ENCODE measurements around the gene XKRX. TPM values are rescaled to one million over a fixed set of nuclear protein-coding genes. Genes with fewer than 3 reads are reported as not detected.

XKRX gene
- total and polyA plus RNA-seq, 12 donors, result 0.03 TPM; not detected in 11

DNA sequence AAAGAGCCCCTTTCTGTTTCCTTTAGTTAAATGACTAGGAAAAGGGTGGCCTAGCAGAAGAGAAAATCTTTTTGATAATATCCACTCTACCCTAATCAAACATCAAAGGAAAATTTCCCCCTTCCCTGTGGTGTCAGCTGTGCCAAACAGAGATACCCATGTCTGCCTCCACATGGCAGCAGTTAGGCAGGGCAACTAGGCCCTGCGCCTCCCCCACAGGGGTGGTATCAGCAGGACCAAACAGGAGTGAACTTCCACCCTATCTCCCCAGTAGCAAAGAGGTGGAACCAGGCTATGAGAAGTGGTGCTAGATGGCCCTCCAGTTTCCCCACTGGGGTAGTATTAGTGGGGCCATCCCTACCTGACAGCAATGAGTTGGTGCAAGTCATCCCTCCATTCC lies 19.8 kb upstream of the XKRX start:
- ATAC-seq (no peak), DNase-seq (no peak)
- Histone ChIP-seq H3K4me1 (no peaks in the 10 kb centered on the region), H3K27me3 (peaks cover 0 to 8% (median 0%) of the 10 kb centered on the region in 7 donors), H3K36me3 (no peaks in the 10 kb centered on the region), H3K9me3 (no peaks in the 10 kb centered on the region), H3K27ac (no peak overlapping the region), H3K4me3 (no peak overlapping the region)
- intact Hi-C loops (cut with DNase I), result no loop called here
- TF ChIP-seq, protein P1, sequence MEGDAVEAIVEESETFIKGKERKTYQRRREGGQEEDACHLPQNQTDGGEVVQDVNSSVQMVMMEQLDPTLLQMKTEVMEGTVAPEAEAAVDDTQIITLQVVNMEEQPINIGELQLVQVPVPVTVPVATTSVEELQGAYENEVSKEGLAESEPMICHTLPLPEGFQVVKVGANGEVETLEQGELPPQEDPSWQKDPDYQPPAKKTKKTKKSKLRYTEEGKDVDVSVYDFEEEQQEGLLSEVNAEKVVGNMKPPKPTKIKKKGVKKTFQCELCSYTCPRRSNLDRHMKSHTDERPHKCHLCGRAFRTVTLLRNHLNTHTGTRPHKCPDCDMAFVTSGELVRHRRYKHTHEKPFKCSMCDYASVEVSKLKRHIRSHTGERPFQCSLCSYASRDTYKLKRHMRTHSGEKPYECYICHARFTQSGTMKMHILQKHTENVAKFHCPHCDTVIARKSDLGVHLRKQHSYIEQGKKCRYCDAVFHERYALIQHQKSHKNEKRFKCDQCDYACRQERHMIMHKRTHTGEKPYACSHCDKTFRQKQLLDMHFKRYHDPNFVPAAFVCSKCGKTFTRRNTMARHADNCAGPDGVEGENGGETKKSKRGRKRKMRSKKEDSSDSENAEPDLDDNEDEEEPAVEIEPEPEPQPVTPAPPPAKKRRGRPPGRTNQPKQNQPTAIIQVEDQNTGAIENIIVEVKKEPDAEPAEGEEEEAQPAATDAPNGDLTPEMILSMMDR (IDR thresholded peaks at IDR 0.05), result no peak
- WGBS, 2 donors, result 95 to 100% methylated on average over 1 of the region's 1 CpG

DNA sequence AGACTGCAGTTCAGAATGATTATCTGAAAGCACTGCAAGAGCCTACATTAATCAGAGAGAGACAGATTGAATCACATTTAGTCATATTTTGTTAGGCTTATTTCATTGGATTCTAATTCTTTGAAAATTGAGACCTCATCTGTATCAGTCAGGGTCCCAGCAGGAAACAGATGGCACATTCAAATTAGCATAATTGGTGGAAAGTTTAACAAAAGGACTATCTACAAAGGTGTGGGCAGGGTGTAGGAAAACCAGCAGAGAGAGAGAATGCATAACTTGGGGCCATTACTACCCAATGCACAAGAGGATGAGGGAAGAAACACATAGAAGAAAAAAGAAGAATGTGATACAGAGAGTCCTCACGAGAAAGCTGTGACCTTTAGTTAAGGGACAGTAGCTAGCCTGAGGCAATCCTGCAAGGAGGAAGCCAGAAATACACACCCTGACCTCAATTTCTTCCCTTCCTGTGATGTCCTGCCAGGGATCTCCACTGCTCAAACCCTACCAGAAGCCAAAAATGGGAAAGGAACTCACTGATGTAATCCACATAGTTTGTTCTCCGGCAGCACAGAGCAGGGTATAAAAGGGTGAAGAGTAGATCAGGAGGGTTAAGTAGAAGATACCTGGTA lies 17.7 kb upstream of the XKRX start:
- Histone ChIP-seq H3K4me1 (no peaks in the 10 kb centered on the region), H3K4me3 (no peak overlapping the region), H3K9me3 (no peaks in the 10 kb centered on the region), H3K27me3 (peaks cover 0 to 7% (median 0%) of the 10 kb centered on the region in 7 donors), H3K27ac (no peak overlapping the region), H3K36me3 (no peaks in the 10 kb centered on the region)
- TF ChIP-seq, protein P1 (IDR thresholded peaks at IDR 0.05), result no peak
- no peak for DNase-seq
- no peak for ATAC-seq
- 34 to 61% methylated on average over 2 of the region's 2 CpGs for WGBS, 2 donors
- intact Hi-C loops (cut with DNase I), result no loop called here

DNA sequence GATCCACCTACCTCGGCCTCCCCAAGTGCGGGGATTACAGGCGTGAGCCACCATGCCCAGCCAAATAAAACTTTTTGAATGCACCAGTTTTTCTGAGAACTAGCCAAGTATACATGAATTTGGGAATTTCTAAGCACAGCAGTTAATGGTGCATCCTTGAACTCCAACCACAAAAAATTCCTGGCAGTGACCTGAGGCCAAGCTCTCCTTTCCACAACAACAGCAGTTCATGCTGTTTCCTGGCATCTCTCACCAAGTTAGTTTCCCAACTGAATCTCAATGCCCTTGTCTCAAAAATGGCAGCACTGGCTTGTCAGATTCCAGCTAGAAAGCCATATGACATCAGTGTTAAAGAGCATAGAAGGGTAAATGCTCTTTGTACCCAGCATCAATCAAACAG lies 15.9 kb upstream of the XKRX start:
- WGBS, 2 donors, result 92 to 100% methylated on average over 3 of the region's 3 CpGs
- TF ChIP-seq, protein P1 (IDR thresholded peaks at IDR 0.05), result no peak
- ATAC-seq, result no peak
- Histone ChIP-seq H3K27me3 (peaks cover 0 to 4% (median 0%) of the 10 kb centered on the region in 7 donors), H3K9me3 (no peaks in the 10 kb centered on the region), H3K4me1 (no peaks in the 10 kb centered on the region), H3K4me3 (no peak overlapping the region), H3K36me3 (no peaks in the 10 kb centered on the region), H3K27ac (no peak overlapping the region)
- no peak for DNase-seq
- intact Hi-C loops (cut with DNase I), result no loop called here

DNA sequence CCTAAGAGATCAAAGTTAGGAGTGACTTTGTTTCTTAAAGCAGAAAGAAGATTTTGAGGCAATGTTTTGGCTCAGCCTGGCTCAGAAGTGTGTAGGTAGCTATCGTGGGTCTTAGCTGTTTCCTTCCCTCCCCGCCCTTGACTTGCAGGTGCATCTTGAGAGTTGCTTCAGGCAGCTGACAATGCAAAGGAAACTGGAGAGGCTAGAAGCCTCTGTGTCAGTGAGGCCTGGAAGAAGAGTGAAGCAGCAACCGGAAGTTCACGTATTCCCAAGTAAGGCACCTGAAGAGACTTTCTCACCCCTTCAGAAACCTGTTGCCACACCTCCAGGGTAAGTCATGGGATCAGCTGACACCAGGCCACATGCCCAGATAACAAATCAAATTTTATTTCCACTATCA lies 10.6 kb upstream of the XKRX start:
- no peaks in the 10 kb centered on the region for H3K4me1 ChIP-seq
- TF ChIP-seq, protein P1 (IDR thresholded peaks at IDR 0.05), result no peak
- peaks cover 0 to 13% (median 0%) of the 10 kb centered on the region in 7 donors for H3K27me3 ChIP-seq
- H3K36me3 ChIP-seq, result no peaks in the 10 kb centered on the region
- DNase-seq (no peak), ATAC-seq (no peak)
- no peaks in the 10 kb centered on the region for H3K9me3 ChIP-seq
- intact Hi-C loops (cut with DNase I), result no loop called here
- H3K27ac ChIP-seq, result no peak overlapping the region
- no peak overlapping the region for H3K4me3 ChIP-seq
- 66 to 71% methylated on average over 4 of the region's 4 CpGs for WGBS, 2 donors

Data from heart right ventricle (tissue), 16 donors.